Right lobe of liver (tissue), 5 donors: ENCODE results near the gene LRRC72. TPM values are rescaled to one million over a fixed set of nuclear protein-coding genes. Genes with fewer than 3 reads are reported as not detected.

Source experiments
- total RNA-seq, 6 experiments: library from RNA; depleted of rRNA in 2 of 6; stranded (reverse); fragments of >200 nt in 2 of 6; fragmentation: NEBNext Ultra II Directional in 3 of 6; extraction: Animal tissue kit (Norgen Biotek cat#: 25700) in 3 of 6; gene quantifications; one replicate each; pipeline versions ENCODE4 v1.1.0 to v1.2.4, GENCODE V29; 2016 to 2023
- donor health status: DM: no; HTN: no; CAD: no.
- donor health status: DM: no; HTN: no; CAD: no.
- donor health status: DM: no; HTN: yes; CAD: no.
- donor health status: DM: no; HTN: yes; CAD: no.

Gene LRRC72
- total RNA-seq, 6 experiments from 2014 or later, result not detected

Other genes with a start within 250 kb of the LRRC72 start
- 1 to 10 TPM; 1.2 to 3.3 (median 2.5) TPM for gene CRPPA, start 105.3 kb upstream of the LRRC72 start, total RNA-seq
- gene SOSTDC1, start 61.1 kb upstream of the LRRC72 start, total RNA-seq, result not detected
- 1 to 10 TPM; 4.2 to 7.1 (median 4.7) TPM for gene ANKMY2, start 118.9 kb downstream of the LRRC72 start, total RNA-seq
- gene BZW2, start 119.4 kb downstream of the LRRC72 start, total RNA-seq, result 10 to 100 TPM in 5 of 6 experiments, 1 to 10 TPM in 1; 9.6 to 25.3 (median 12.1) TPM
- 10 to 100 TPM in 5 of 6 experiments, 1 to 10 TPM in 1; 7.1 to 43.2 (median 18.0) TPM for gene TSPAN13, start 226.9 kb downstream of the LRRC72 start, total RNA-seq